Peyer's patch (tissue), 4 donors: Measurements from ENCODE around the gene RAB9A.

Source experiments
- CTCF ChIP-seq, 6 experiments: fragments of 450-650 bp in 4 of 6; fragments of 200-600 bp in 2 of 6; sonication (generic) in 1 of 6; IDR thresholded peaks; one replicate each; pipeline ENCODE4 v1.5.1; 2017 to 2019; ENCODE audit warnings: antibody characterized with exemption in 6 of 6, mild to moderate bottlenecking in 3 of 6, moderate library complexity in 1 of 6
- POLR2A ChIP-seq, 2 donors: fragments of 450-650 bp; IDR thresholded peaks; one replicate each; pipeline ENCODE4 v1.5.1; 2017; ENCODE audit warnings: antibody characterized with exemption in 2 of 2, mild to moderate bottlenecking in 2 of 2, moderate library complexity in 2 of 2

GRCh38 chrX:13659063-13659462 is 29.9 kb upstream of the RAB9A start:
- TF ChIP-seq CTCF (IDR thresholded peaks at IDR 0.05) (no peak), POLR2A (IDR thresholded peaks at IDR 0.05) (no peak)
